HUES6 (cell line): ENCODE measurements around the gene SRD5A2.

Experiments used
- H3K27ac ChIP-seq: 2 replicates; pipeline ENCODE4 v1.7.0; 2013; ENCODE audit warnings: low read depth, mild to moderate bottlenecking, low read length, inconsistent platforms
- H3K27me3 ChIP-seq: 2 replicates; pipeline ENCODE4 v1.6.1; 2013; ENCODE audit warnings: low read length; ENCODE audit not compliant: control insufficient read depth, insufficient read depth
- H3K36me3 ChIP-seq: 2 replicates; pipeline ENCODE4 v1.6.1; 2013; ENCODE audit warnings: low read length; ENCODE audit not compliant: control insufficient read depth, insufficient read depth
- H3K4me1 ChIP-seq: 2 replicates; pipeline ENCODE4 v1.6.1; 2013; ENCODE audit warnings: low read length; ENCODE audit not compliant: control insufficient read depth, insufficient read depth
- H3K4me3 ChIP-seq: 2 replicates; pipeline ENCODE4 v1.5.1; 2013; ENCODE audit warnings: low read depth, low read length
- H3K9ac ChIP-seq: one replicate; pipeline ENCODE4 v1.6.1; 2013; ENCODE audit warnings: mild to moderate bottlenecking, low read length
- H3K9me3 ChIP-seq: 2 replicates; pipeline ENCODE4 v1.6.1; 2013; ENCODE audit warnings: low read depth, low read length; ENCODE audit not compliant: control insufficient read depth, insufficient read depth

SRD5A2 gene

GRCh38 chr2:31534636-31535035 lies 46.1 kb downstream of the SRD5A2 start:
- Histone ChIP-seq H3K9me3 (no peaks in the 10 kb centered on the region), H3K36me3 (no peaks in the 10 kb centered on the region), H3K9ac (no peak overlapping the region), H3K4me3 (no peak overlapping the region), H3K27ac (no peak overlapping the region), H3K4me1 (0 out of 2 replicates have a peak, but pooled peaks cover 1% of the 10 kb centered on the region), H3K27me3 (no peaks in the 10 kb centered on the region)

- H3K9me3 ChIP-seq = no peaks in the 10 kb centered on the region
- H3K9ac ChIP-seq = no peak overlapping the region
- no peak overlapping the region for H3K4me3 ChIP-seq
- H3K36me3 ChIP-seq = no peaks in the 10 kb centered on the region
- H3K27me3 ChIP-seq = no peaks in the 10 kb centered on the region
- H3K4me1 ChIP-seq = no peaks in the 10 kb centered on the region
- no peak overlapping the region for H3K27ac ChIP-seq
Observed at GRCh38 chr2:31533036-31533435, 47.7 kb downstream of the SRD5A2 start.

- Histone ChIP-seq H3K4me1 (no peaks in the 10 kb centered on the region), H3K36me3 (no peaks in the 10 kb centered on the region), H3K9me3 (no peaks in the 10 kb centered on the region), H3K27me3 (no peaks in the 10 kb centered on the region), H3K9ac (no peak overlapping the region), H3K4me3 (no peak overlapping the region), H3K27ac (no peak overlapping the region)
Observed at GRCh38 chr2:31531101-31531500, 49.6 kb downstream of the SRD5A2 start.

GRCh38 chr2:31529256-31529655 lies 51.5 kb downstream of the SRD5A2 start:
- H3K4me3 ChIP-seq = no peak overlapping the region
- H3K27me3 ChIP-seq = no peaks in the 10 kb centered on the region
- no peaks in the 10 kb centered on the region for H3K9me3 ChIP-seq
- H3K27ac ChIP-seq = no peak overlapping the region
- no peaks in the 10 kb centered on the region for H3K36me3 ChIP-seq
- H3K4me1 ChIP-seq = no peaks in the 10 kb centered on the region
- no peak overlapping the region for H3K9ac ChIP-seq

- no peak overlapping the region for H3K27ac ChIP-seq
- H3K4me1 ChIP-seq = no peaks in the 10 kb centered on the region
- no peak overlapping the region for H3K4me3 ChIP-seq
- no peaks in the 10 kb centered on the region for H3K36me3 ChIP-seq
- no peaks in the 10 kb centered on the region for H3K27me3 ChIP-seq
- no peak overlapping the region for H3K9ac ChIP-seq
- no peaks in the 10 kb centered on the region for H3K9me3 ChIP-seq
Observed at GRCh38 chr2:31528823-31529222, 51.9 kb downstream of the SRD5A2 start.

GRCh38 chr2:31526946-31527732 lies 53.6 kb downstream of the SRD5A2 start:
- Histone ChIP-seq H3K27me3 (no peaks in the 10 kb centered on the region), H3K4me1 (no peaks in the 10 kb centered on the region), H3K4me3 (no peak overlapping the region), H3K9me3 (no peaks in the 10 kb centered on the region), H3K36me3 (no peaks in the 10 kb centered on the region), H3K27ac (no peak overlapping the region), H3K9ac (no peak overlapping the region)

- H3K4me1 ChIP-seq = no peaks in the 10 kb centered on the region
- no peak overlapping the region for H3K9ac ChIP-seq
- H3K27ac ChIP-seq = no peak overlapping the region
- no peak overlapping the region for H3K4me3 ChIP-seq
- H3K36me3 ChIP-seq = no peaks in the 10 kb centered on the region
- H3K9me3 ChIP-seq = no peaks in the 10 kb centered on the region
- H3K27me3 ChIP-seq = no peaks in the 10 kb centered on the region
Observed at GRCh38 chr2:31525876-31526275, 54.9 kb downstream of the SRD5A2 start.

GRCh38 chr2:31524592-31524991 lies 56.1 kb downstream of the SRD5A2 start:
- H3K4me1 ChIP-seq = no peaks in the 10 kb centered on the region
- H3K4me3 ChIP-seq = no peak overlapping the region
- H3K9ac ChIP-seq = no peak overlapping the region
- H3K9me3 ChIP-seq = 0 out of 2 replicates have a peak, but pooled peaks cover 3% of the 10 kb centered on the region
- no peaks in the 10 kb centered on the region for H3K36me3 ChIP-seq
- no peak overlapping the region for H3K27ac ChIP-seq
- no peaks in the 10 kb centered on the region for H3K27me3 ChIP-seq

- H3K27me3 ChIP-seq = no peaks in the 10 kb centered on the region
- H3K27ac ChIP-seq = no peak overlapping the region
- 0 out of 2 replicates have a peak, but pooled peaks cover 7% of the 10 kb centered on the region for H3K9me3 ChIP-seq
- H3K4me1 ChIP-seq = no peaks in the 10 kb centered on the region
- no peaks in the 10 kb centered on the region for H3K36me3 ChIP-seq
- no peak overlapping the region for H3K9ac ChIP-seq
- H3K4me3 ChIP-seq = no peak overlapping the region
Observed at GRCh38 chr2:31523871-31524492, 56.8 kb downstream of the SRD5A2 start.

- H3K27ac ChIP-seq = no peak overlapping the region
- H3K4me3 ChIP-seq = no peak overlapping the region
- H3K4me1 ChIP-seq = no peaks in the 10 kb centered on the region
- no peak overlapping the region for H3K9ac ChIP-seq
- H3K36me3 ChIP-seq = no peaks in the 10 kb centered on the region
- H3K27me3 ChIP-seq = no peaks in the 10 kb centered on the region
- H3K9me3 ChIP-seq = 0 out of 2 replicates have a peak, but pooled peaks cover 7% of the 10 kb centered on the region
Observed at GRCh38 chr2:31522786-31523185, 58.0 kb downstream of the SRD5A2 start.

- H3K9me3 ChIP-seq = 0 out of 2 replicates have a peak, but pooled peaks cover 7% of the 10 kb centered on the region
- H3K36me3 ChIP-seq = no peaks in the 10 kb centered on the region
- no peak overlapping the region for H3K9ac ChIP-seq
- H3K27ac ChIP-seq = no peak overlapping the region
- H3K4me3 ChIP-seq = no peak overlapping the region
- no peaks in the 10 kb centered on the region for H3K4me1 ChIP-seq
- H3K27me3 ChIP-seq = no peaks in the 10 kb centered on the region
Observed at GRCh38 chr2:31517442-31518203, 63.1 kb downstream of the SRD5A2 start.
